RPMI8226 (cell line): ENCODE results near the gene NUMB.

Experiments
- DNase-seq: peaks from one replicate; pipeline ENCODE4 v3.0.0-alpha.2; 2015

NUMB gene

GRCh38 chr14:73283608-73284379 is 174.6 kb downstream of the NUMB start:
- DNase-seq: no peak

GRCh38 chr14:73280903-73281302 is 177.4 kb downstream of the NUMB start:
- no peak for DNase-seq

GRCh38 chr14:73277376-73277775 is 181.0 kb downstream of the NUMB start:
- DNase-seq: no peak

- no peak for DNase-seq
Measured at GRCh38 chr14:73276836-73277235, 181.5 kb downstream of the NUMB start.

GRCh38 chr14:73273799-73274198 is 184.5 kb downstream of the NUMB start:
- no peak for DNase-seq

- DNase-seq: no peak
Measured at GRCh38 chr14:73272393-73272792, 186.0 kb downstream of the NUMB start.

- DNase-seq: no peak
Measured at GRCh38 chr14:73269729-73270531, 188.4 kb downstream of the NUMB start.

GRCh38 chr14:73267474-73267873 is 190.9 kb downstream of the NUMB start:
- no peak for DNase-seq

GRCh38 chr14:73266317-73266716 is 192.0 kb downstream of the NUMB start:
- no peak for DNase-seq

- DNase-seq: no peak
Measured at GRCh38 chr14:73265721-73266046, 192.7 kb downstream of the NUMB start.

GRCh38 chr14:73264885-73265720 is 193.2 kb downstream of the NUMB start:
- no peak for DNase-seq

GRCh38 chr14:73264080-73264884 is 194.1 kb downstream of the NUMB start:
- DNase-seq: no peak

- DNase-seq: peak; percentile 9
Measured at GRCh38 chr14:73263606-73264005, 194.7 kb downstream of the NUMB start.

- no peak for DNase-seq
Measured at GRCh38 chr14:73262427-73263183, 195.7 kb downstream of the NUMB start.

GRCh38 chr14:73261520-73262426 is 196.6 kb downstream of the NUMB start:
- DNase-seq: no peak

GRCh38 chr14:73261075-73261474 is 197.3 kb downstream of the NUMB start:
- DNase-seq: no peak

GRCh38 chr14:73260574-73260973 is 197.8 kb downstream of the NUMB start:
- no peak for DNase-seq

- no peak for DNase-seq
Measured at GRCh38 chr14:73259837-73260236, 198.5 kb downstream of the NUMB start.

GRCh38 chr14:73258845-73259611 is 199.3 kb downstream of the NUMB start:
- DNase-seq: no peak

- DNase-seq: no peak
Measured at GRCh38 chr14:73258076-73258475, 200.3 kb downstream of the NUMB start.
